ENCODE results near the gene BAIAP2L2.

BAIAP2L2 gene

GRCh38 chr22:38068641-38069371 lies 41.7 kb downstream of the BAIAP2L2 start:
- Histone ChIP-seq H3K9ac (ENCODE audit: low read depth in 1 of 2, low read length in 2 of 2) (no peak overlapping the region), H3K4me3 (ENCODE audit: low read depth in 1 of 2, low read length in 2 of 2) (no peak overlapping the region), H3K9me3 (ENCODE audit: control insufficient read depth in 1 of 2, low read length in 2 of 2) (no peaks in the 10 kb centered on the region), H3K4me1 (ENCODE audit: control insufficient read depth in 1 of 2, insufficient read depth in 2 of 2, low read length in 2 of 2) (no peaks in the 10 kb centered on the region), H3K27me3 (ENCODE audit: control insufficient read depth in 1 of 2, insufficient read depth in 2 of 2, low read length in 2 of 2) (no peaks in the 10 kb centered on the region), H3K36me3 (ENCODE audit: control insufficient read depth in 1 of 2, insufficient read depth in 2 of 2, low read length in 2 of 2) (peaks cover 38 to 84% of the 10 kb centered on the region in 2 donors), H3K27ac (ENCODE audit: low read depth, low read length) (no peak overlapping the region)

GRCh38 chr22:38067761-38068360 lies 42.6 kb downstream of the BAIAP2L2 start:
- Histone ChIP-seq H3K4me1 (ENCODE audit: control insufficient read depth in 1 of 2, insufficient read depth in 2 of 2, low read length in 2 of 2) (no peaks in the 10 kb centered on the region), H3K27ac (ENCODE audit: low read depth, low read length) (no peak overlapping the region), H3K36me3 (ENCODE audit: control insufficient read depth in 1 of 2, insufficient read depth in 2 of 2, low read length in 2 of 2) (peaks cover 32 to 81% of the 10 kb centered on the region in 2 donors), H3K9ac (ENCODE audit: low read depth in 1 of 2, low read length in 2 of 2) (no peak overlapping the region), H3K9me3 (ENCODE audit: control insufficient read depth in 1 of 2, low read length in 2 of 2) (no peaks in the 10 kb centered on the region), H3K27me3 (ENCODE audit: control insufficient read depth in 1 of 2, insufficient read depth in 2 of 2, low read length in 2 of 2) (no peaks in the 10 kb centered on the region), H3K4me3 (ENCODE audit: low read depth in 1 of 2, low read length in 2 of 2) (no peak overlapping the region)

GRCh38 chr22:38067028-38067415 lies 43.5 kb downstream of the BAIAP2L2 start:
- Histone ChIP-seq H3K9ac (ENCODE audit: low read depth in 1 of 2, low read length in 2 of 2) (no peak overlapping the region), H3K4me1 (ENCODE audit: control insufficient read depth in 1 of 2, insufficient read depth in 2 of 2, low read length in 2 of 2) (no peaks in the 10 kb centered on the region), H3K9me3 (ENCODE audit: control insufficient read depth in 1 of 2, low read length in 2 of 2) (no peaks in the 10 kb centered on the region), H3K27ac (ENCODE audit: low read depth, low read length) (no peak overlapping the region), H3K27me3 (ENCODE audit: control insufficient read depth in 1 of 2, insufficient read depth in 2 of 2, low read length in 2 of 2) (no peaks in the 10 kb centered on the region), H3K36me3 (ENCODE audit: control insufficient read depth in 1 of 2, insufficient read depth in 2 of 2, low read length in 2 of 2) (peaks cover 27 to 75% of the 10 kb centered on the region in 2 donors), H3K4me3 (ENCODE audit: low read depth in 1 of 2, low read length in 2 of 2) (no peak overlapping the region)

- no peak overlapping the region for H3K9ac ChIP-seq (ENCODE audit: low read depth in 1 of 2, low read length in 2 of 2)
- H3K4me1 ChIP-seq (ENCODE audit: control insufficient read depth in 1 of 2, insufficient read depth in 2 of 2, low read length in 2 of 2), result no peaks in the 10 kb centered on the region
- H3K27ac ChIP-seq (ENCODE audit: low read depth, low read length), result no peak overlapping the region
- peaks cover 23 to 75% of the 10 kb centered on the region in 2 donors for H3K36me3 ChIP-seq (ENCODE audit: control insufficient read depth in 1 of 2, insufficient read depth in 2 of 2, low read length in 2 of 2)
- no peak overlapping the region for H3K4me3 ChIP-seq (ENCODE audit: low read depth in 1 of 2, low read length in 2 of 2)
- H3K27me3 ChIP-seq (ENCODE audit: control insufficient read depth in 1 of 2, insufficient read depth in 2 of 2, low read length in 2 of 2), result no peaks in the 10 kb centered on the region
- no peaks in the 10 kb centered on the region for H3K9me3 ChIP-seq (ENCODE audit: control insufficient read depth in 1 of 2, low read length in 2 of 2)
Observed at GRCh38 chr22:38066381-38067027, 44.0 kb downstream of the BAIAP2L2 start.

- no peak overlapping the region for H3K27ac ChIP-seq (ENCODE audit: low read depth, low read length)
- no peaks in the 10 kb centered on the region for H3K9me3 ChIP-seq (ENCODE audit: control insufficient read depth in 1 of 2, low read length in 2 of 2)
- no peaks in the 10 kb centered on the region for H3K27me3 ChIP-seq (ENCODE audit: control insufficient read depth in 1 of 2, insufficient read depth in 2 of 2, low read length in 2 of 2)
- H3K4me1 ChIP-seq (ENCODE audit: control insufficient read depth in 1 of 2, insufficient read depth in 2 of 2, low read length in 2 of 2), result no peaks in the 10 kb centered on the region
- peaks cover 21 to 72% of the 10 kb centered on the region in 2 donors for H3K36me3 ChIP-seq (ENCODE audit: control insufficient read depth in 1 of 2, insufficient read depth in 2 of 2, low read length in 2 of 2)
- H3K4me3 ChIP-seq (ENCODE audit: low read depth in 1 of 2, low read length in 2 of 2), result no peak overlapping the region
- H3K9ac ChIP-seq (ENCODE audit: low read depth in 1 of 2, low read length in 2 of 2), result no peak overlapping the region
Observed at GRCh38 chr22:38065539-38065938, 44.9 kb downstream of the BAIAP2L2 start.

GRCh38 chr22:38062791-38063190 lies 47.7 kb downstream of the BAIAP2L2 start:
- H3K27me3 ChIP-seq (ENCODE audit: control insufficient read depth in 1 of 2, insufficient read depth in 2 of 2, low read length in 2 of 2), result no peaks in the 10 kb centered on the region
- no peak overlapping the region for H3K4me3 ChIP-seq (ENCODE audit: low read depth in 1 of 2, low read length in 2 of 2)
- peaks cover 18 to 61% of the 10 kb centered on the region in 2 donors for H3K36me3 ChIP-seq (ENCODE audit: control insufficient read depth in 1 of 2, insufficient read depth in 2 of 2, low read length in 2 of 2)
- peaks cover 3 to 5% of the 10 kb centered on the region in 2 donors for H3K4me1 ChIP-seq (ENCODE audit: control insufficient read depth in 1 of 2, insufficient read depth in 2 of 2, low read length in 2 of 2)
- H3K27ac ChIP-seq (ENCODE audit: low read depth, low read length), result no peak overlapping the region
- no peak overlapping the region for H3K9ac ChIP-seq (ENCODE audit: low read depth in 1 of 2, low read length in 2 of 2)
- no peaks in the 10 kb centered on the region for H3K9me3 ChIP-seq (ENCODE audit: control insufficient read depth in 1 of 2, low read length in 2 of 2)

GRCh38 chr22:38056969-38057891 lies 53.3 kb downstream of the BAIAP2L2 start, which contains the start of gene PICK1:
TSS of gene PICK1 (plus strand) at chr22:38057404. CDS start at chr22:38057810, 406 bp downstream.
- Histone ChIP-seq H3K4me3 (ENCODE audit: low read depth in 1 of 2, low read length in 2 of 2) (peak within 1 kb of the TSS; percentile 65 to 78), H3K36me3 (ENCODE audit: control insufficient read depth in 1 of 2, insufficient read depth in 2 of 2, low read length in 2 of 2) (peaks cover 9 to 27% of the 10 kb centered on the region in 2 donors), H3K9ac (ENCODE audit: low read depth in 1 of 2, low read length in 2 of 2) (peak within 1 kb of the TSS; percentile 21 to 76), H3K27ac (ENCODE audit: low read depth, low read length) (peak within 1 kb of the TSS; percentile 35), H3K4me1 (ENCODE audit: control insufficient read depth in 1 of 2, insufficient read depth in 2 of 2, low read length in 2 of 2) (peaks cover 8 to 15% of the 10 kb centered on the region in 2 donors), H3K9me3 (ENCODE audit: control insufficient read depth in 1 of 2, low read length in 2 of 2) (no peaks in the 10 kb centered on the region), H3K27me3 (ENCODE audit: control insufficient read depth in 1 of 2, insufficient read depth in 2 of 2, low read length in 2 of 2) (peaks cover 0 to 3% of the 10 kb centered on the region in 2 donors)

- peaks cover 0 to 6% of the 10 kb centered on the region in 2 donors for H3K27me3 ChIP-seq (ENCODE audit: control insufficient read depth in 1 of 2, insufficient read depth in 2 of 2, low read length in 2 of 2)
- no peak overlapping the region for H3K27ac ChIP-seq (ENCODE audit: low read depth, low read length)
- H3K9ac ChIP-seq (ENCODE audit: low read depth in 1 of 2, low read length in 2 of 2), result no peak overlapping the region
- peaks cover 0 to 10% of the 10 kb centered on the region in 2 donors for H3K4me1 ChIP-seq (ENCODE audit: control insufficient read depth in 1 of 2, insufficient read depth in 2 of 2, low read length in 2 of 2)
- no peaks in the 10 kb centered on the region for H3K36me3 ChIP-seq (ENCODE audit: control insufficient read depth in 1 of 2, insufficient read depth in 2 of 2, low read length in 2 of 2)
- no peaks in the 10 kb centered on the region for H3K9me3 ChIP-seq (ENCODE audit: control insufficient read depth in 1 of 2, low read length in 2 of 2)
- no peak overlapping the region for H3K4me3 ChIP-seq (ENCODE audit: low read depth in 1 of 2, low read length in 2 of 2)
Observed at GRCh38 chr22:38051900-38052862, 58.3 kb downstream of the BAIAP2L2 start.

GRCh38 chr22:38051261-38051660 lies 59.2 kb downstream of the BAIAP2L2 start:
- Histone ChIP-seq H3K27ac (ENCODE audit: low read depth, low read length) (no peak overlapping the region), H3K27me3 (ENCODE audit: control insufficient read depth in 1 of 2, insufficient read depth in 2 of 2, low read length in 2 of 2) (peaks cover 0 to 6% of the 10 kb centered on the region in 2 donors), H3K4me1 (ENCODE audit: control insufficient read depth in 1 of 2, insufficient read depth in 2 of 2, low read length in 2 of 2) (peaks cover 0 to 3% of the 10 kb centered on the region in 2 donors), H3K4me3 (ENCODE audit: low read depth in 1 of 2, low read length in 2 of 2) (no peak overlapping the region), H3K36me3 (ENCODE audit: control insufficient read depth in 1 of 2, insufficient read depth in 2 of 2, low read length in 2 of 2) (no peaks in the 10 kb centered on the region), H3K9ac (ENCODE audit: low read depth in 1 of 2, low read length in 2 of 2) (no peak overlapping the region), H3K9me3 (ENCODE audit: control insufficient read depth in 1 of 2, low read length in 2 of 2) (no peaks in the 10 kb centered on the region)

Data from duodenal mucosa (tissue), 2 donors.